Thyroid gland (tissue), 4 donors: ENCODE measurements around the gene SNAP47. TPM values are rescaled to one million over a fixed set of nuclear protein-coding genes. Genes with fewer than 3 reads are reported as not detected.

Experiments
- DNase-seq, 2 donors: peaks; one replicate each; pipeline ENCODE4 v3.0.0-alpha.2; 2019
- H3K27ac ChIP-seq, 3 donors: fragments of 200-600 bp; sonication (generic); 1 replicate in 2 of 3; 2 replicates in 1 of 3; pipeline ENCODE4 v1.5.1; 2016 to 2019; ENCODE audit warnings: mild to moderate bottlenecking in 1 of 3, moderate library complexity in 1 of 3
- H3K27me3 ChIP-seq: fragments of 200-600 bp; sonication (generic); one replicate; pipeline ENCODE4 v1.5.1; 2019
- H3K36me3 ChIP-seq, 2 donors: fragments of 200-600 bp; sonication (generic); one replicate each; pipeline ENCODE4 v1.5.1; 2016 to 2019
- H3K4me1 ChIP-seq, 2 donors: fragments of 200-600 bp; sonication (generic); one replicate each; pipeline ENCODE4 v1.5.1; 2017 to 2019
- H3K4me3 ChIP-seq, 3 donors: fragments of 200-600 bp; sonication (generic); replicated peaks in 1 of 3; 1 replicate in 2 of 3; 2 replicates in 1 of 3; pipeline ENCODE4 v1.5.1; 2016; ENCODE audit warnings: mild to moderate bottlenecking in 1 of 3
- H3K9me3 ChIP-seq: fragments of 200-600 bp; sonication (generic); one replicate; pipeline ENCODE4 v1.5.1; 2017
- CTCF ChIP-seq, 6 experiments: fragments of 200-600 bp in 3 of 6; fragments of 450-650 bp in 3 of 6; sonication (generic) in 3 of 6; IDR thresholded peaks; one replicate each; pipeline ENCODE4 v1.5.1; 2016 to 2019; ENCODE audit warnings: antibody characterized with exemption in 6 of 6, mild to moderate bottlenecking in 2 of 6, inconsistent platforms in 1 of 6, moderate library complexity in 1 of 6
- POLR2A ChIP-seq, 2 donors: fragments of 450-650 bp; IDR thresholded peaks; one replicate each; pipeline ENCODE4 v1.6.1; 2017; ENCODE audit warnings: antibody characterized with exemption in 2 of 2, mild to moderate bottlenecking in 2 of 2, moderate library complexity in 1 of 2
- WGBS, 2 donors: methylation state at CpG; one replicate each; pipeline ENCODE4 v1.1.5; 2017; 5-methylcytosine and 5-hydroxymethylcytosine counted together
- intact Hi-C: fragments of 100-400 bp; cut with DNase I; formaldehyde crosslinking; loops from one replicate; pipeline ENCODE4 v1.15.1; 2023
- total RNA-seq, 4 donors: library from RNA; depleted of rRNA; stranded (reverse); fragments of >200 nt; gene quantifications; one replicate each; pipeline ENCODE4 v1.2.3, GENCODE V29; 2016

SNAP47 gene
- total RNA-seq, 4 donors from 2014 or later, result 50.4 to 72.6 (median 65.0) TPM

GRCh38 chr1:227785094-227785804, 50.0 kb downstream of the SNAP47 start:
- WGBS, 2 donors, result 89 to 90% methylated on average over 13 of the region's 13 CpGs
- H3K27me3 ChIP-seq, result no peaks in the 10 kb centered on the region
- intact Hi-C loops, result no loop called here
- H3K4me1 ChIP-seq, result peaks cover 19 to 22% of the 10 kb centered on the region in 2 donors
- H3K9me3 ChIP-seq, result no peaks in the 10 kb centered on the region
- H3K27ac ChIP-seq, result no peak overlapping the region
- no peaks in the 10 kb centered on the region for H3K36me3 ChIP-seq
- DNase-seq, result no peak
- TF ChIP-seq POLR2A (IDR thresholded peaks at IDR 0.05) (no peak), CTCF (IDR thresholded peaks at IDR 0.05) (no peak)
- no peak overlapping the region for H3K4me3 ChIP-seq

GRCh38 chr1:227785805-227786671, 50.8 kb downstream of the SNAP47 start:
- WGBS, 2 donors, result 71 to 82% methylated on average over 11 to 13 of the region's 19 CpGs
- intact Hi-C loops, result no loop called here
- Histone ChIP-seq H3K27me3 (no peaks in the 10 kb centered on the region), H3K36me3 (no peaks in the 10 kb centered on the region), H3K4me1 (peaks cover 19 to 22% of the 10 kb centered on the region in 2 donors), H3K9me3 (no peaks in the 10 kb centered on the region), H3K4me3 (no peak overlapping the region), H3K27ac (no peak overlapping the region)
- DNase-seq, result no peak
- no peak for TF ChIP-seq CTCF (IDR thresholded peaks at IDR 0.05)
- no peak for TF ChIP-seq POLR2A (IDR thresholded peaks at IDR 0.05)

GRCh38 chr1:227786673-227787512, 51.7 kb downstream of the SNAP47 start:
- Histone ChIP-seq H3K4me1 (peaks cover 19 to 22% of the 10 kb centered on the region in 2 donors), H3K36me3 (no peaks in the 10 kb centered on the region), H3K27me3 (no peaks in the 10 kb centered on the region), H3K27ac (peak overlapping the region in 1 of 3 donors; percentile 36), H3K4me3 (peak overlapping the region; percentile 47 to 80 (median 52)), H3K9me3 (no peaks in the 10 kb centered on the region)
- no peak for TF ChIP-seq CTCF (IDR thresholded peaks at IDR 0.05)
- no peak for TF ChIP-seq POLR2A (IDR thresholded peaks at IDR 0.05)
- peak; percentile 27 to 39 for DNase-seq
- 26 to 43% methylated on average over 22 to 41 of the region's 45 CpGs for WGBS, 2 donors
- intact Hi-C loops, result no loop called here

GRCh38 chr1:227787513-227788270, 52.5 kb downstream of the SNAP47 start:
- TF ChIP-seq CTCF (IDR thresholded peaks at IDR 0.05) (no peak), POLR2A (IDR thresholded peaks at IDR 0.05) (peak in 1 of 2 donors; percentile 76)
- intact Hi-C loops, result no loop called here
- Histone ChIP-seq H3K9me3 (no peaks in the 10 kb centered on the region), H3K4me3 (peak overlapping the region; percentile 47 to 80 (median 52)), H3K4me1 (peaks cover 19 to 22% of the 10 kb centered on the region in 2 donors), H3K36me3 (no peaks in the 10 kb centered on the region), H3K27ac (peak overlapping the region in 2 of 3 donors; percentile 36 to 58), H3K27me3 (no peaks in the 10 kb centered on the region)
- peak; percentile 96 for DNase-seq
- 0% methylated on average over 1 to 42 of the region's 60 CpGs for WGBS, 2 donors
